H1 (cell line): ENCODE results near the gene SLC47A2. TPM values are rescaled to one million over a fixed set of nuclear protein-coding genes. Genes with fewer than 3 reads are reported as not detected.
A peak's percentile ranks its signal among the peaks of the same experiment; 100 is the strongest.

Source experiments
- CTCF ChIA-PET: fragments of 300-600 bp; sonication (Branson Sonifier 250); formaldehyde crosslinking; loops from one replicate; lab custom pipeline; 2021; ENCODE audit not compliant: partially characterized antibody; lab: Charles Lee
- POLR2A ChIA-PET: fragments of 300-600 bp; sonication (Branson Sonifier 250); formaldehyde crosslinking; loops from one replicate; lab custom pipeline; 2021; ENCODE audit warnings: inconsistent platforms; ENCODE audit not compliant: partially characterized antibody; lab: Charles Lee
- DNase-seq, 2 experiments: peaks; one replicate each; pipeline versions ENCODE4 v3.0.0 to v3.0.0-alpha.2; 2010 to 2022; ENCODE audit warnings: low spot score in 2 of 2, low read depth in 1 of 2, mixed read lengths in 1 of 2
- FAIRE-seq: peaks from 2 replicates; lab custom pipeline; 2011; peaks lifted over from hg19 to GRCh38; lab: Jason Lieb, UNC
- H2AFZ ChIP-seq: 2 replicates; pipeline ENCODE4 v1.8.1; 2012; ENCODE audit warnings: low read length, inconsistent platforms
- H2AK5ac ChIP-seq: 2 replicates; pipeline ENCODE4 v1.6.1; 2013; ENCODE audit warnings: low read depth, low read length
- H2BK120ac ChIP-seq: replicated peaks from 2 replicates; pipeline ENCODE3; 2013; ENCODE audit warnings: low read depth, low read length, inconsistent platforms
- H2BK12ac ChIP-seq: 2 replicates; pipeline ENCODE4 v1.6.1; 2013; ENCODE audit warnings: low read depth, low read length
- H2BK15ac ChIP-seq: 2 replicates; pipeline ENCODE4 v1.6.1; 2013; ENCODE audit warnings: low read length
- H2BK20ac ChIP-seq: 2 replicates; pipeline ENCODE4 v1.6.1; 2013; ENCODE audit warnings: low read length
- H2BK5ac ChIP-seq: 2 replicates; pipeline ENCODE4 v1.6.1; 2013; ENCODE audit warnings: low read depth, low read length
- H3K14ac ChIP-seq: 2 replicates; pipeline ENCODE4 v1.6.1; 2013; ENCODE audit warnings: inconsistent platforms; ENCODE audit not compliant: insufficient read length
- H3K18ac ChIP-seq: 2 replicates; pipeline ENCODE4 v1.6.1; 2013; ENCODE audit warnings: low read length; ENCODE audit errors: extremely low read depth
- H3K23ac ChIP-seq: 2 replicates; pipeline ENCODE4 v1.6.1; 2013; ENCODE audit warnings: inconsistent platforms; ENCODE audit not compliant: insufficient read length
- H3K23me2 ChIP-seq: 2 replicates; pipeline ENCODE4 v1.6.1; 2013; ENCODE audit warnings: low read depth, low read length
- H3K27ac ChIP-seq: 2 replicates; pipeline ENCODE4 v1.6.1; 2011; ENCODE audit warnings: low read depth, low read length, inconsistent platforms
- H3K27me3 ChIP-seq, 4 experiments: replicated peaks in 1 of 4; 1 replicate in 1 of 4; 2 replicates in 3 of 4; pipeline versions ENCODE4 v1.6.1 to v1.8.1; 2011 to 2013; ENCODE audit warnings: low read length in 3 of 4, mild to moderate bottlenecking in 3 of 4, inconsistent platforms in 2 of 4, mixed read lengths in 2 of 4, moderate library complexity in 1 of 4; ENCODE audit not compliant: control insufficient read depth in 3 of 4, insufficient read depth in 3 of 4; ENCODE audit errors: extremely low read depth in 1 of 4
- H3K36me3 ChIP-seq, 4 experiments: 2 replicates each; pipeline versions ENCODE4 v1.6.1 to v1.8.1; 2011 to 2013; ENCODE audit warnings: mild to moderate bottlenecking in 4 of 4, low read length in 3 of 4, moderate library complexity in 2 of 4, control low read depth in 1 of 4, inconsistent platforms in 1 of 4; ENCODE audit not compliant: insufficient read depth in 4 of 4, control insufficient read depth in 2 of 4
- H3K4ac ChIP-seq: replicated peaks from 2 replicates; pipeline ENCODE3; 2013; ENCODE audit warnings: low read length, low read depth, mixed read lengths, inconsistent platforms; ENCODE audit not compliant: insufficient read length
- H3K4me1 ChIP-seq, 4 experiments: replicated peaks in 1 of 4; 1 replicate in 1 of 4; 2 replicates in 3 of 4; pipeline versions ENCODE4 v1.6.1 to v1.8.1; 2011 to 2013; ENCODE audit warnings: low read length in 3 of 4, inconsistent platforms in 2 of 4, mixed read lengths in 1 of 4; ENCODE audit not compliant: insufficient read depth in 4 of 4, control insufficient read depth in 3 of 4
- H3K4me2 ChIP-seq, 2 experiments: 2 replicates each; pipeline versions ENCODE4 v1.6.1 to v1.8.1; 2011 to 2013; ENCODE audit warnings: low read depth in 2 of 2, low read length in 2 of 2, control low read depth in 1 of 2, inconsistent platforms in 1 of 2, mild to moderate bottlenecking in 1 of 2; ENCODE audit not compliant: insufficient read depth in 1 of 2
- H3K4me3 ChIP-seq, 4 experiments: fragments of 200-600, 300-600 bp in 1 of 4; sonication (generic), shearing (Covaris generic), sonication (Bioruptor Twin) in 1 of 4; 2 replicates each; pipeline versions ENCODE4 v1.5.1 to v1.8.1; 2011 to 2016; ENCODE audit warnings: low read length in 4 of 4, low read depth in 3 of 4, control low read depth in 2 of 4, inconsistent platforms in 2 of 4, mild to moderate bottlenecking in 2 of 4, mixed read lengths in 1 of 4, moderate library complexity in 1 of 4; ENCODE audit not compliant: insufficient read depth in 2 of 4; ENCODE audit errors: extremely low read depth in 1 of 4
- H3K56ac ChIP-seq: replicated peaks from 2 replicates; pipeline ENCODE3; 2013; ENCODE audit warnings: low read depth, mild to moderate bottlenecking, mixed read lengths, low read length, inconsistent platforms; ENCODE audit not compliant: insufficient read length
- H3K79me1 ChIP-seq: 2 replicates; pipeline ENCODE4 v1.6.1; 2013; ENCODE audit warnings: low read depth, low read length, control low read depth
- H3K79me2 ChIP-seq, 2 experiments: 2 replicates each; pipeline versions ENCODE4 v1.6.1 to v1.8.1; 2012 to 2013; ENCODE audit warnings: low read length in 2 of 2, mild to moderate bottlenecking in 2 of 2, inconsistent platforms in 1 of 2; ENCODE audit not compliant: insufficient read depth in 2 of 2, control insufficient read depth in 1 of 2
- H3K9ac ChIP-seq, 4 experiments: replicated peaks in 1 of 4; 1 replicate in 1 of 4; 2 replicates in 3 of 4; pipeline versions ENCODE4 v1.6.1 to v1.8.1; 2011 to 2013; ENCODE audit warnings: low read depth in 3 of 4, low read length in 3 of 4, control low read depth in 2 of 4, mild to moderate bottlenecking in 2 of 4, moderate library complexity in 2 of 4, inconsistent platforms in 1 of 4; ENCODE audit errors: extremely low read depth in 1 of 4
- H3K9me3 ChIP-seq, 2 experiments: 2 replicates each; pipeline versions ENCODE4 v1.6.1 to v1.8.1; 2012 to 2013; ENCODE audit warnings: mild to moderate bottlenecking in 2 of 2, moderate library complexity in 2 of 2, control low read depth in 1 of 2, inconsistent platforms in 1 of 2, low read depth in 1 of 2, low read length in 1 of 2, mixed read lengths in 1 of 2; ENCODE audit not compliant: insufficient read depth in 2 of 2
- H4K20me1 ChIP-seq, 2 experiments: replicated peaks in 1 of 2; 2 replicates each; pipeline versions ENCODE3 to v1.8.1; 2011 to 2013; ENCODE audit warnings: inconsistent platforms in 2 of 2, low read length in 2 of 2, mild to moderate bottlenecking in 1 of 2; ENCODE audit not compliant: insufficient read depth in 2 of 2, control insufficient read depth in 1 of 2
- H4K5ac ChIP-seq: 2 replicates; pipeline ENCODE4 v1.6.1; 2013; ENCODE audit warnings: low read length, low read depth, mixed read lengths, inconsistent platforms; ENCODE audit not compliant: insufficient read length
- H4K8ac ChIP-seq: 2 replicates; pipeline ENCODE4 v1.8.0; 2013; ENCODE audit warnings: mild to moderate bottlenecking, moderate library complexity, low read length, inconsistent platforms; ENCODE audit not compliant: insufficient read depth; ENCODE audit errors: extremely low read depth
- H4K91ac ChIP-seq: replicated peaks from 2 replicates; pipeline ENCODE3; 2013; ENCODE audit warnings: low read length, mixed read lengths, inconsistent platforms; ENCODE audit not compliant: insufficient read length
- CBX8 ChIP-seq: fragments of 300-800, 300-1000 bp; sonication (generic); IDR thresholded peaks from 2 replicates; pipeline ENCODE4 v1.7.1; 2016; ENCODE audit warnings: low read depth, low read length, borderline replicate concordance
- NANOG ChIP-seq: IDR thresholded peaks from 2 replicates; pipeline ENCODE4 v1.6.1; 2011; ENCODE audit warnings: low read length, low read depth, mild to moderate bottlenecking, inconsistent platforms; ENCODE audit not compliant: insufficient read depth, poor library complexity, severe bottlenecking
- SIRT6 ChIP-seq: IDR thresholded peaks from one replicate; pipeline ENCODE4 v1.7.1; 2012; ENCODE audit warnings: low read length, inconsistent platforms
- TCF12 ChIP-seq: IDR thresholded peaks from 2 replicates; pipeline ENCODE4 v1.6.1; 2011; ENCODE audit warnings: low read depth, mild to moderate bottlenecking, low read length
- TEAD4 ChIP-seq: IDR thresholded peaks from 2 replicates; pipeline ENCODE4 v1.6.1; 2012; ENCODE audit warnings: low read depth, low read length, inconsistent platforms, mixed read lengths
- WGBS, 2 experiments: shearing (Covaris generic) in 1 of 2; methylation state at CpG; one replicate each; pipeline versions ENCODE4 v1.1.6 to v1.1.7; 2013 to 2015; ENCODE audit warnings: low lambda C conversion rate in 2 of 2, mixed read lengths in 2 of 2, inconsistent platforms in 1 of 2, low coverage in 1 of 2, missing lambda C conversion rate in 1 of 2; ENCODE audit not compliant: insufficient replicate concordance in 2 of 2, insufficient coverage in 1 of 2, insufficient read length in 1 of 2; ENCODE audit errors: extremely low coverage in 1 of 2, missing lambda C conversion rate in 1 of 2; 5-methylcytosine and 5-hydroxymethylcytosine counted together
- polyA plus RNA-seq, 7 experiments: library from polyadenylated mRNA; depleted of rRNA in 3 of 7; stranded (reverse) in 5 of 7; unstranded in 2 of 7; fragments of >200 nt in 5 of 7; fragments of 200-250 nt in 2 of 7; gene quantifications; 1 replicate in 5 of 7; 2 replicates in 1 of 7; 4 replicates in 1 of 7; pipeline versions ENCODE4 v1.2.1 to v1.2.3, GENCODE V29; 2011 to 2013; ENCODE audit warnings: missing spikeins in 2 of 7, mixed read lengths in 2 of 7
- total RNA-seq: library from RNA; stranded (reverse); fragmentation: NEBNext Ultra II Directional; extraction: Animal tissue kit (Norgen Biotek cat#: 25700); gene quantifications from 2 replicates; pipeline ENCODE4 v1.2.1, GENCODE V29; 2021

Gene SLC47A2
- total and polyA plus RNA-seq, 2 of the 8 experiments (the other 6 are each of a cell fraction or from before 2014, with no cell fraction given): not detected

GRCh38 chr17:19651451-19652238, 64.7 kb downstream of the SLC47A2 start:
- no peak for FAIRE-seq
- H4K20me1 ChIP-seq: peaks cover 0 to 2% of the 10 kb centered on the region in 2 experiments

More at GRCh38 chr17:19651451-19652238, 64.7 kb downstream of the SLC47A2 start:
- Histone ChIP-seq H3K18ac (no peak overlapping the region), H2BK120ac (no peak overlapping the region), H3K4me2 (peak overlapping the region in 1 of 2 experiments; percentile 25; a peak in 1 of 4 replicates), H3K4me1 (peaks cover 4 to 11% (median 8%) of the 10 kb centered on the region in 4 experiments; a peak in 6 of 7 replicates), H3K4me3 (no peak overlapping the region), H3K23ac (no peak overlapping the region), H4K91ac (no peak overlapping the region), H2AK5ac (no peak overlapping the region), H4K8ac (no peak overlapping the region), H2BK15ac (no peak overlapping the region), H3K79me1 (peaks cover 3% of the 10 kb centered on the region; the same call in 1 of the 2 replicates), H3K56ac (no peak overlapping the region), H3K9ac (no peak overlapping the region), H3K9me3 (peaks cover 4 to 20% of the 10 kb centered on the region in 2 experiments; a peak in 3 of 4 replicates), H3K14ac (no peak overlapping the region), H3K4ac (no peak overlapping the region), H3K27me3 (peaks cover 0 to 2% (median 0%) of the 10 kb centered on the region in 4 experiments; a peak in 2 of 7 replicates), H2BK12ac (no peak overlapping the region), H2AFZ (no peak overlapping the region), H3K27ac (no peak overlapping the region), H2BK20ac (no peak overlapping the region), H3K36me3 (peaks cover 4 to 36% (median 21%) of the 10 kb centered on the region in 4 experiments; a peak in 7 of 8 replicates), H4K5ac (no peak overlapping the region), H3K79me2 (peaks cover 10 to 50% of the 10 kb centered on the region in 2 experiments), H3K23me2 (peaks cover 11% of the 10 kb centered on the region), H2BK5ac (no peak overlapping the region)
- ChIA-PET POLR2A (interaction anchor here (0.9 to 1.0 kb wide), 2 partner anchors 11 to 53 kb away, joined by 3 read pairs; no protein-coding TSS in a partner anchor), CTCF (interaction anchor here (0.8 to 1.3 kb wide), 5 partner anchors 14 to 204 kb away, joined by 3 to 4 read pairs (median 3); no protein-coding TSS in a partner anchor)
- no peak for DNase-seq
- 88% methylated on average over 5 of the region's 5 CpGs; no CpG with 5 or more reads in 1 of the 2 experiments for WGBS, 2 experiments
- TF ChIP-seq TCF12 (no peak), NANOG (no peak), SIRT6 (no peak), CBX8 (no peak), TEAD4 (no peak)
